Parathyroid adenoma (tissue), 2 donors: Measurements from ENCODE around the gene USP12.

Experiments
- H2AFZ ChIP-seq: fragments of 300-600 bp; sonication (generic); one replicate; pipeline ENCODE4 v1.7.0; 2017; ENCODE audit warnings: antibody characterized with exemption, mild to moderate bottlenecking
- H3K27ac ChIP-seq: fragments of 300-600 bp; sonication (generic); one replicate; pipeline ENCODE4 v1.7.0; 2017
- H3K27me3 ChIP-seq: fragments of 300-600 bp; sonication (generic); one replicate; pipeline ENCODE4 v1.7.0; 2017; ENCODE audit warnings: low read length; ENCODE audit not compliant: control insufficient read depth, insufficient read depth
- H3K36me3 ChIP-seq: fragments of 300-600 bp; sonication (generic); one replicate; pipeline ENCODE4 v1.7.0; 2017; ENCODE audit warnings: low read length; ENCODE audit not compliant: control insufficient read depth, insufficient read depth
- H3K4me1 ChIP-seq: fragments of 300-600 bp; sonication (generic); one replicate; pipeline ENCODE4 v1.7.0; 2017; ENCODE audit warnings: control low read depth
- H3K4me2 ChIP-seq: fragments of 300-600 bp; sonication (generic); one replicate; pipeline ENCODE4 v1.7.0; 2017; ENCODE audit warnings: low read length
- H3K4me3 ChIP-seq: fragments of 300-600 bp; sonication (generic); one replicate; pipeline ENCODE4 v1.7.0; 2017; ENCODE audit warnings: low read depth, low read length
- H3K79me2 ChIP-seq: fragments of 300-600 bp; sonication (generic); one replicate; pipeline ENCODE4 v1.7.0; 2017; ENCODE audit warnings: control low read depth
- H3K9ac ChIP-seq: fragments of 300-600 bp; sonication (generic); one replicate; pipeline ENCODE4 v1.7.0; 2017; ENCODE audit warnings: mild to moderate bottlenecking
- H3K9me3 ChIP-seq: fragments of 300-600 bp; sonication (generic); one replicate; pipeline ENCODE4 v1.7.0; 2017; ENCODE audit warnings: low read length; ENCODE audit not compliant: control insufficient read depth
- CTCF ChIP-seq: fragments of 300-600 bp; sonication (generic); IDR thresholded peaks from one replicate; pipeline ENCODE4 v1.7.0; 2017; ENCODE audit warnings: antibody characterized with exemption, mild to moderate bottlenecking
- donor health status: primary hyperparathyroidism.

Gene USP12

GRCh38 chr13:27052551-27053208 lies 118.9 kb downstream of the USP12 start:
- no peak overlapping the region for H3K27ac ChIP-seq
- TF ChIP-seq CTCF: no peak
- no peaks in the 10 kb centered on the region for H3K27me3 ChIP-seq
- no peak overlapping the region for H3K4me2 ChIP-seq
- no peak overlapping the region for H3K9ac ChIP-seq
- peaks cover 3% of the 10 kb centered on the region for H3K4me1 ChIP-seq
- H3K79me2 ChIP-seq: no peaks in the 10 kb centered on the region
- no peak overlapping the region for H3K4me3 ChIP-seq
- H2AFZ ChIP-seq: no peak overlapping the region
- H3K36me3 ChIP-seq: no peaks in the 10 kb centered on the region
- no peaks in the 10 kb centered on the region for H3K9me3 ChIP-seq

GRCh38 chr13:27047081-27047480 lies 124.5 kb downstream of the USP12 start:
- H3K79me2 ChIP-seq: no peaks in the 10 kb centered on the region

GRCh38 chr13:27044837-27045570 lies 126.6 kb downstream of the USP12 start:
- Histone ChIP-seq H3K9ac (no peak overlapping the region), H3K9me3 (no peaks in the 10 kb centered on the region), H3K79me2 (no peaks in the 10 kb centered on the region), H3K27me3 (no peaks in the 10 kb centered on the region), H3K27ac (no peak overlapping the region), H3K4me1 (no peaks in the 10 kb centered on the region), H2AFZ (no peak overlapping the region), H3K4me2 (no peak overlapping the region), H3K36me3 (no peaks in the 10 kb centered on the region), H3K4me3 (no peak overlapping the region)
- no peak for TF ChIP-seq CTCF

More at GRCh38 chr13:27047081-27047480, 124.5 kb downstream of the USP12 start:
- no peaks in the 10 kb centered on the region for H3K27me3 ChIP-seq
- H3K4me1 ChIP-seq: no peaks in the 10 kb centered on the region
- no peaks in the 10 kb centered on the region for H3K9me3 ChIP-seq
- H3K4me3 ChIP-seq: no peak overlapping the region
- no peak for TF ChIP-seq CTCF
- H2AFZ ChIP-seq: no peak overlapping the region
- H3K27ac ChIP-seq: no peak overlapping the region
- no peak overlapping the region for H3K4me2 ChIP-seq
- H3K36me3 ChIP-seq: no peaks in the 10 kb centered on the region
- no peak overlapping the region for H3K9ac ChIP-seq

- Histone ChIP-seq H3K4me1 (no peaks in the 10 kb centered on the region), H3K27me3 (no peaks in the 10 kb centered on the region), H3K9me3 (no peaks in the 10 kb centered on the region), H3K9ac (no peak overlapping the region), H2AFZ (no peak overlapping the region), H3K36me3 (no peaks in the 10 kb centered on the region), H3K4me3 (no peak overlapping the region), H3K4me2 (no peak overlapping the region), H3K27ac (no peak overlapping the region), H3K79me2 (no peaks in the 10 kb centered on the region)
- no peak for TF ChIP-seq CTCF
These were observed 128.6 kb downstream of the USP12 start for GRCh38 chr13:27043013-27043412.
